Astrocyte (in vitro differentiated cells and primary cell): ENCODE data around the gene SLC9A1.

Experiments
- EZH2 ChIP-seq: IDR thresholded peaks from 2 replicates; pipeline ENCODE4 v1.6.1; 2012; ENCODE audit warnings: mild to moderate bottlenecking, low read length, inconsistent platforms; ENCODE audit not compliant: insufficient read depth
- TF ChIP-seq, protein P1 (sequence below): IDR thresholded peaks from 2 replicates; pipeline ENCODE4 v1.5.1; 2011; ENCODE audit warnings: low read depth, mild to moderate bottlenecking, inconsistent platforms, low read length, moderate library complexity; ENCODE audit not compliant: insufficient read depth

DNA sequence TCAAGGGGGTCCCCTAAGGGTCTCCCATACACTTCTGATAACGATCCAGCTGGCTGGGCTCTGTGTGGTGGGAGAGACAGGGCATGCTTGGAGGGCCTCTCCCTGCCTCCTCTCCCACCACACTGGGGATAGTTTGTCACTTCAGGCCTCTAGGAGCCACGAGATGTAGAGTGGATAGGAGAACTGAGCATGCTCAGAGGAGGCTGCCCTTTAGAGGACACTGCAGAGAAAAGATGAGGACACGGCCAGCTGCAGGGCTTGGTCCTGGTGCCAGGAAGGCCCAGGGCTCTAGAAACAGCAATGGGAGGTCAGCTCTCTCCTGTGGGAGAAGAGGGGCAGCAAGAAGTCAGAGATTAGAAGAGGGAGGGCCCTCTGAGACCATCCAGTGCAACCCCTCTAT is 25.7 kb downstream of the SLC9A1 start:
- TF ChIP-seq, protein P1, sequence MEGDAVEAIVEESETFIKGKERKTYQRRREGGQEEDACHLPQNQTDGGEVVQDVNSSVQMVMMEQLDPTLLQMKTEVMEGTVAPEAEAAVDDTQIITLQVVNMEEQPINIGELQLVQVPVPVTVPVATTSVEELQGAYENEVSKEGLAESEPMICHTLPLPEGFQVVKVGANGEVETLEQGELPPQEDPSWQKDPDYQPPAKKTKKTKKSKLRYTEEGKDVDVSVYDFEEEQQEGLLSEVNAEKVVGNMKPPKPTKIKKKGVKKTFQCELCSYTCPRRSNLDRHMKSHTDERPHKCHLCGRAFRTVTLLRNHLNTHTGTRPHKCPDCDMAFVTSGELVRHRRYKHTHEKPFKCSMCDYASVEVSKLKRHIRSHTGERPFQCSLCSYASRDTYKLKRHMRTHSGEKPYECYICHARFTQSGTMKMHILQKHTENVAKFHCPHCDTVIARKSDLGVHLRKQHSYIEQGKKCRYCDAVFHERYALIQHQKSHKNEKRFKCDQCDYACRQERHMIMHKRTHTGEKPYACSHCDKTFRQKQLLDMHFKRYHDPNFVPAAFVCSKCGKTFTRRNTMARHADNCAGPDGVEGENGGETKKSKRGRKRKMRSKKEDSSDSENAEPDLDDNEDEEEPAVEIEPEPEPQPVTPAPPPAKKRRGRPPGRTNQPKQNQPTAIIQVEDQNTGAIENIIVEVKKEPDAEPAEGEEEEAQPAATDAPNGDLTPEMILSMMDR, result no peak
- no peak for TF ChIP-seq EZH2
